Neural cell (in vitro differentiated cells): ENCODE measurements around the gene PCDHGA8. TPM values are rescaled to one million over a fixed set of nuclear protein-coding genes. Genes with fewer than 3 reads are reported as not detected.

Experiments
- H2AFZ ChIP-seq: fragments of 200-600, 300-800 bp; sonication (generic), shearing (Covaris generic); 2 replicates; pipeline ENCODE4 v1.6.0; 2014; ENCODE audit warnings: low read depth, mild to moderate bottlenecking, antibody characterized with exemption, low read length, moderate library complexity
- H3F3A ChIP-seq: fragments of 200-600 bp; shearing (Covaris generic); 2 replicates; pipeline ENCODE4 v1.6.1; 2016; ENCODE audit warnings: mild to moderate bottlenecking, moderate library complexity, mixed read lengths, antibody characterized with exemption, low read length; ENCODE audit not compliant: insufficient read depth, poor library complexity, severe bottlenecking
- H3K27ac ChIP-seq: fragments of 200-600, 300-800 bp; sonication (generic), shearing (Covaris generic); 2 replicates; pipeline ENCODE4 v1.5.1; 2014; ENCODE audit warnings: mild to moderate bottlenecking, low read length, moderate library complexity
- H3K27me3 ChIP-seq: fragments of 300-800, 200-600 bp; sonication (generic), shearing (Covaris generic); 2 replicates; pipeline ENCODE4 v1.6.0; 2014; ENCODE audit warnings: mild to moderate bottlenecking, low read depth, low read length, moderate library complexity; ENCODE audit not compliant: insufficient read depth
- H3K36me3 ChIP-seq: fragments of 300-800, 200-600 bp; sonication (generic), shearing (Covaris generic); 2 replicates; pipeline ENCODE4 v1.5.1; 2014; ENCODE audit warnings: mild to moderate bottlenecking, antibody characterized with exemption, low read length, moderate library complexity; ENCODE audit not compliant: insufficient read depth
- H3K4me2 ChIP-seq: fragments of 300-800, 200-600 bp; sonication (generic), shearing (Covaris generic); 2 replicates; pipeline ENCODE4 v1.6.0; 2014; ENCODE audit warnings: mild to moderate bottlenecking, low read length
- H3K4me3 ChIP-seq: fragments of 300-800, 200-600 bp; sonication (generic), shearing (Covaris generic); 2 replicates; pipeline ENCODE4 v1.5.1; 2014; ENCODE audit warnings: mild to moderate bottlenecking, low read length, moderate library complexity
- H3K79me2 ChIP-seq: fragments of 200-600 bp; shearing (Covaris generic); replicated peaks from 2 replicates; pipeline ENCODE4 v1.6.0; 2014; ENCODE audit warnings: mild to moderate bottlenecking, low read length, moderate library complexity; ENCODE audit not compliant: insufficient read depth
- H3K9ac ChIP-seq: fragments of 300-800, 200-600 bp; sonication (generic), shearing (Covaris generic); 2 replicates; pipeline ENCODE4 v1.6.1; 2016; ENCODE audit warnings: mild to moderate bottlenecking, low read length, mixed read lengths
- H3K9me2 ChIP-seq: fragments of 200-600 bp; shearing (Covaris generic); 2 replicates; pipeline ENCODE4 v1.6.1; 2016; ENCODE audit warnings: mild to moderate bottlenecking, low read length, mixed read lengths; ENCODE audit not compliant: insufficient read depth
- H3K9me3 ChIP-seq: fragments of 200-600, 300-800 bp; sonication (generic), shearing (Covaris generic); 2 replicates; pipeline ENCODE4 v1.6.1; 2016; ENCODE audit warnings: mild to moderate bottlenecking, mixed run types, low read length, moderate library complexity, mixed read lengths
- H4K20me1 ChIP-seq: fragments of 200-600 bp; shearing (Covaris generic); 2 replicates; pipeline ENCODE4 v1.6.1; 2016; ENCODE audit warnings: mild to moderate bottlenecking, mixed run types; ENCODE audit not compliant: insufficient read depth
- CTCF ChIP-seq: fragments of 450-650 bp; IDR thresholded peaks from 2 replicates; pipeline ENCODE4 v1.5.1; 2014; ENCODE audit warnings: antibody characterized with exemption, mild to moderate bottlenecking, moderate library complexity; ENCODE audit not compliant: poor library complexity, severe bottlenecking
- EP300 ChIP-seq: fragments of 450-650 bp; conservative IDR thresholded peaks from 2 replicates; pipeline ENCODE4 v1.6.1; 2014; ENCODE audit warnings: antibody characterized with exemption, mild to moderate bottlenecking, moderate library complexity; ENCODE audit not compliant: poor library complexity, severe bottlenecking
- EZH2 ChIP-seq: fragments of 200-600, 300-800 bp; shearing (Covaris generic), sonication (generic); IDR thresholded peaks from 2 replicates; pipeline ENCODE4 v1.6.1; 2014; ENCODE audit warnings: antibody characterized with exemption, low read length, borderline replicate concordance, mild to moderate bottlenecking; ENCODE audit not compliant: insufficient read depth, poor library complexity, severe bottlenecking
- MXI1 ChIP-seq: fragments of 450-650 bp; conservative IDR thresholded peaks from 2 replicates; pipeline ENCODE4 v1.6.1; 2014; ENCODE audit warnings: antibody characterized with exemption, mild to moderate bottlenecking; ENCODE audit not compliant: poor library complexity, severe bottlenecking
- POLR2AphosphoS5 ChIP-seq: IDR thresholded peaks from 2 replicates; pipeline ENCODE4 v1.6.1; 2012
- RAD21 ChIP-seq: fragments of 450-650 bp; conservative IDR thresholded peaks from 2 replicates; pipeline ENCODE4 v1.6.1; 2014; ENCODE audit warnings: antibody characterized with exemption, mild to moderate bottlenecking, moderate library complexity
- REST ChIP-seq: IDR thresholded peaks from 2 replicates; pipeline ENCODE4 v1.6.1; 2012; ENCODE audit warnings: borderline replicate concordance
- SMC3 ChIP-seq: fragments of 450-650 bp; conservative IDR thresholded peaks from 2 replicates; pipeline ENCODE4 v1.6.1; 2014; ENCODE audit warnings: antibody characterized with exemption, mild to moderate bottlenecking, moderate library complexity; ENCODE audit not compliant: poor library complexity
- TAF1 ChIP-seq: IDR thresholded peaks from 2 replicates; pipeline ENCODE4 v1.6.1; 2012; ENCODE audit warnings: low read depth
- polyA plus RNA-seq: library from polyadenylated mRNA; depleted of rRNA; stranded (reverse); fragments of >200 nt; gene quantifications from 2 replicates; pipeline ENCODE4 v1.2.3, GENCODE V29; 2014

Gene PCDHGA8
- polyA plus RNA-seq, 1 donor from 2014 or later: 0.19 TPM

- H3K27ac ChIP-seq: no peak overlapping the region
- no peak overlapping the region for H3K9ac ChIP-seq
- H2AFZ ChIP-seq: no peak overlapping the region
- H3K36me3 ChIP-seq: peaks cover 18% of the 10 kb centered on the region
- no peaks in the 10 kb centered on the region for H3K27me3 ChIP-seq
- peaks cover 33% of the 10 kb centered on the region for H3K79me2 ChIP-seq
- no peak overlapping the region for H3K4me3 ChIP-seq
- H3F3A ChIP-seq: no peaks in the 10 kb centered on the region
- TF ChIP-seq RAD21 (no peak), EZH2 (no peak), EP300 (no peak), CTCF (no peak), SMC3 (no peak), MXI1 (no peak)
- H3K9me3 ChIP-seq: peaks cover 43% of the 10 kb centered on the region
- H4K20me1 ChIP-seq: no peaks in the 10 kb centered on the region
- no peaks in the 10 kb centered on the region for H3K9me2 ChIP-seq
- H3K4me2 ChIP-seq: no peak overlapping the region
Measured at GRCh38 chr5:141439411-141440141, 47.1 kb downstream of the PCDHGA8 start.

- Histone ChIP-seq H3K4me2 (no peak overlapping the region), H3K4me3 (no peak overlapping the region), H3K9me3 (peaks cover 46% of the 10 kb centered on the region)
Measured at GRCh38 chr5:141440341-141440740, 47.9 kb downstream of the PCDHGA8 start.

More at GRCh38 chr5:141440341-141440740, 47.9 kb downstream of the PCDHGA8 start:
- no peak overlapping the region for H3K27ac ChIP-seq
- H3K79me2 ChIP-seq: peaks cover 40% of the 10 kb centered on the region
- H3K9ac ChIP-seq: no peak overlapping the region
- no peaks in the 10 kb centered on the region for H4K20me1 ChIP-seq
- H3K36me3 ChIP-seq: peaks cover 18% of the 10 kb centered on the region
- no peak overlapping the region for H2AFZ ChIP-seq
- H3F3A ChIP-seq: no peaks in the 10 kb centered on the region
- no peaks in the 10 kb centered on the region for H3K9me2 ChIP-seq
- no peaks in the 10 kb centered on the region for H3K27me3 ChIP-seq
- TF ChIP-seq MXI1 (no peak), EP300 (no peak), EZH2 (no peak), TAF1 (no peak), CTCF (no peak), SMC3 (no peak), POLR2AphosphoS5 (no peak), RAD21 (no peak), REST (no peak)
